Fibroblast of lung (primary cell): ENCODE measurements around the gene SWT1.
"Not testable (repeated sequence)": the region's sequence is repeated elsewhere in the genome, so short reads cannot be mapped to it uniquely, and the experiment has no call there.

ENCODE experiments used
- CTCF ChIP-seq, 2 donors: IDR thresholded peaks in 1 of 2; conservative IDR thresholded peaks in 1 of 2; 1 replicate in 1 of 2; 2 replicates in 1 of 2; pipeline ENCODE4 v1.5.1; 2011 to 2012; ENCODE audit warnings: low read length in 2 of 2, control low read depth in 1 of 2, inconsistent platforms in 1 of 2, low read depth in 1 of 2, mild to moderate bottlenecking in 1 of 2
- EZH2 ChIP-seq: IDR thresholded peaks from 2 replicates; pipeline ENCODE4 v1.5.1; 2012; ENCODE audit warnings: low read length, control low read depth, mild to moderate bottlenecking; ENCODE audit errors: missing control alignments

GRCh38 chr1:185209357-185209756, 52.4 kb downstream of the SWT1 start:
- TF ChIP-seq CTCF (conservative IDR thresholded peaks at IDR 0.05 in 1 of 2, IDR thresholded peaks at IDR 0.05 in 1 of 2; ENCODE audit: low read depth in 1 of 2, low read length in 2 of 2); EZH2: not testable (repeated sequence)
